H1 (cell line): ENCODE measurements around the gene NXN. TPM values are rescaled to one million over a fixed set of nuclear protein-coding genes. Genes with fewer than 3 reads are reported as not detected.

ENCODE experiments used
- CTCF ChIA-PET: fragments of 300-600 bp; sonication (Branson Sonifier 250); formaldehyde crosslinking; loops from one replicate; lab custom pipeline; 2021; ENCODE audit not compliant: partially characterized antibody; lab: Charles Lee
- POLR2A ChIA-PET: fragments of 300-600 bp; sonication (Branson Sonifier 250); formaldehyde crosslinking; loops from one replicate; lab custom pipeline; 2021; ENCODE audit warnings: inconsistent platforms; ENCODE audit not compliant: partially characterized antibody; lab: Charles Lee
- DNase-seq, 2 experiments: peaks; one replicate each; pipeline versions ENCODE4 v3.0.0 to v3.0.0-alpha.2; 2010 to 2022; ENCODE audit warnings: low spot score in 2 of 2, low read depth in 1 of 2, mixed read lengths in 1 of 2
- FAIRE-seq: peaks from 2 replicates; lab custom pipeline; 2011; peaks lifted over from hg19 to GRCh38; lab: Jason Lieb, UNC
- H2AFZ ChIP-seq: 2 replicates; pipeline ENCODE4 v1.8.1; 2012; ENCODE audit warnings: low read length, inconsistent platforms
- H2AK5ac ChIP-seq: 2 replicates; pipeline ENCODE4 v1.6.1; 2013; ENCODE audit warnings: low read depth, low read length
- H2BK120ac ChIP-seq: replicated peaks from 2 replicates; pipeline ENCODE3; 2013; ENCODE audit warnings: low read depth, low read length, inconsistent platforms
- H2BK12ac ChIP-seq: 2 replicates; pipeline ENCODE4 v1.6.1; 2013; ENCODE audit warnings: low read depth, low read length
- H2BK15ac ChIP-seq: 2 replicates; pipeline ENCODE4 v1.6.1; 2013; ENCODE audit warnings: low read length
- H2BK20ac ChIP-seq: 2 replicates; pipeline ENCODE4 v1.6.1; 2013; ENCODE audit warnings: low read length
- H2BK5ac ChIP-seq: 2 replicates; pipeline ENCODE4 v1.6.1; 2013; ENCODE audit warnings: low read depth, low read length
- H3K14ac ChIP-seq: 2 replicates; pipeline ENCODE4 v1.6.1; 2013; ENCODE audit warnings: inconsistent platforms; ENCODE audit not compliant: insufficient read length
- H3K18ac ChIP-seq: 2 replicates; pipeline ENCODE4 v1.6.1; 2013; ENCODE audit warnings: low read length; ENCODE audit errors: extremely low read depth
- H3K23ac ChIP-seq: 2 replicates; pipeline ENCODE4 v1.6.1; 2013; ENCODE audit warnings: inconsistent platforms; ENCODE audit not compliant: insufficient read length
- H3K23me2 ChIP-seq: 2 replicates; pipeline ENCODE4 v1.6.1; 2013; ENCODE audit warnings: low read depth, low read length
- H3K27ac ChIP-seq: 2 replicates; pipeline ENCODE4 v1.6.1; 2011; ENCODE audit warnings: low read depth, low read length, inconsistent platforms
- H3K27me3 ChIP-seq, 4 experiments: replicated peaks in 1 of 4; 1 replicate in 1 of 4; 2 replicates in 3 of 4; pipeline versions ENCODE4 v1.6.1 to v1.8.1; 2011 to 2013; ENCODE audit warnings: low read length in 3 of 4, mild to moderate bottlenecking in 3 of 4, inconsistent platforms in 2 of 4, mixed read lengths in 2 of 4, moderate library complexity in 1 of 4; ENCODE audit not compliant: control insufficient read depth in 3 of 4, insufficient read depth in 3 of 4; ENCODE audit errors: extremely low read depth in 1 of 4
- H3K36me3 ChIP-seq, 4 experiments: 2 replicates each; pipeline versions ENCODE4 v1.6.1 to v1.8.1; 2011 to 2013; ENCODE audit warnings: mild to moderate bottlenecking in 4 of 4, low read length in 3 of 4, moderate library complexity in 2 of 4, control low read depth in 1 of 4, inconsistent platforms in 1 of 4; ENCODE audit not compliant: insufficient read depth in 4 of 4, control insufficient read depth in 2 of 4
- H3K4ac ChIP-seq: replicated peaks from 2 replicates; pipeline ENCODE3; 2013; ENCODE audit warnings: low read length, low read depth, mixed read lengths, inconsistent platforms; ENCODE audit not compliant: insufficient read length
- H3K4me1 ChIP-seq, 4 experiments: replicated peaks in 1 of 4; 1 replicate in 1 of 4; 2 replicates in 3 of 4; pipeline versions ENCODE4 v1.6.1 to v1.8.1; 2011 to 2013; ENCODE audit warnings: low read length in 3 of 4, inconsistent platforms in 2 of 4, mixed read lengths in 1 of 4; ENCODE audit not compliant: insufficient read depth in 4 of 4, control insufficient read depth in 3 of 4
- H3K4me2 ChIP-seq, 2 experiments: 2 replicates each; pipeline versions ENCODE4 v1.6.1 to v1.8.1; 2011 to 2013; ENCODE audit warnings: low read depth in 2 of 2, low read length in 2 of 2, control low read depth in 1 of 2, inconsistent platforms in 1 of 2, mild to moderate bottlenecking in 1 of 2; ENCODE audit not compliant: insufficient read depth in 1 of 2
- H3K4me3 ChIP-seq, 4 experiments: fragments of 200-600, 300-600 bp in 1 of 4; sonication (generic), shearing (Covaris generic), sonication (Bioruptor Twin) in 1 of 4; 2 replicates each; pipeline versions ENCODE4 v1.5.1 to v1.8.1; 2011 to 2016; ENCODE audit warnings: low read length in 4 of 4, low read depth in 3 of 4, control low read depth in 2 of 4, inconsistent platforms in 2 of 4, mild to moderate bottlenecking in 2 of 4, mixed read lengths in 1 of 4, moderate library complexity in 1 of 4; ENCODE audit not compliant: insufficient read depth in 2 of 4; ENCODE audit errors: extremely low read depth in 1 of 4
- H3K56ac ChIP-seq: replicated peaks from 2 replicates; pipeline ENCODE3; 2013; ENCODE audit warnings: low read depth, mild to moderate bottlenecking, mixed read lengths, low read length, inconsistent platforms; ENCODE audit not compliant: insufficient read length
- H3K79me1 ChIP-seq: 2 replicates; pipeline ENCODE4 v1.6.1; 2013; ENCODE audit warnings: low read depth, low read length, control low read depth
- H3K79me2 ChIP-seq, 2 experiments: 2 replicates each; pipeline versions ENCODE4 v1.6.1 to v1.8.1; 2012 to 2013; ENCODE audit warnings: low read length in 2 of 2, mild to moderate bottlenecking in 2 of 2, inconsistent platforms in 1 of 2; ENCODE audit not compliant: insufficient read depth in 2 of 2, control insufficient read depth in 1 of 2
- H3K9ac ChIP-seq, 4 experiments: replicated peaks in 1 of 4; 1 replicate in 1 of 4; 2 replicates in 3 of 4; pipeline versions ENCODE4 v1.6.1 to v1.8.1; 2011 to 2013; ENCODE audit warnings: low read depth in 3 of 4, low read length in 3 of 4, control low read depth in 2 of 4, mild to moderate bottlenecking in 2 of 4, moderate library complexity in 2 of 4, inconsistent platforms in 1 of 4; ENCODE audit errors: extremely low read depth in 1 of 4
- H3K9me3 ChIP-seq, 2 experiments: 2 replicates each; pipeline versions ENCODE4 v1.6.1 to v1.8.1; 2012 to 2013; ENCODE audit warnings: mild to moderate bottlenecking in 2 of 2, moderate library complexity in 2 of 2, control low read depth in 1 of 2, inconsistent platforms in 1 of 2, low read depth in 1 of 2, low read length in 1 of 2, mixed read lengths in 1 of 2; ENCODE audit not compliant: insufficient read depth in 2 of 2
- H4K20me1 ChIP-seq, 2 experiments: replicated peaks in 1 of 2; 2 replicates each; pipeline versions ENCODE3 to v1.8.1; 2011 to 2013; ENCODE audit warnings: inconsistent platforms in 2 of 2, low read length in 2 of 2, mild to moderate bottlenecking in 1 of 2; ENCODE audit not compliant: insufficient read depth in 2 of 2, control insufficient read depth in 1 of 2
- H4K5ac ChIP-seq: 2 replicates; pipeline ENCODE4 v1.6.1; 2013; ENCODE audit warnings: low read length, low read depth, mixed read lengths, inconsistent platforms; ENCODE audit not compliant: insufficient read length
- H4K8ac ChIP-seq: 2 replicates; pipeline ENCODE4 v1.8.0; 2013; ENCODE audit warnings: mild to moderate bottlenecking, moderate library complexity, low read length, inconsistent platforms; ENCODE audit not compliant: insufficient read depth; ENCODE audit errors: extremely low read depth
- H4K91ac ChIP-seq: replicated peaks from 2 replicates; pipeline ENCODE3; 2013; ENCODE audit warnings: low read length, mixed read lengths, inconsistent platforms; ENCODE audit not compliant: insufficient read length
- ATF3 ChIP-seq: IDR thresholded peaks from 2 replicates; pipeline ENCODE4 v1.6.1; 2011; ENCODE audit warnings: low read depth, mild to moderate bottlenecking, low read length; ENCODE audit not compliant: insufficient read depth
- BCL11A ChIP-seq, 2 experiments: IDR thresholded peaks; one replicate each; pipeline ENCODE4 v1.6.1; 2011; ENCODE audit warnings: low read depth in 2 of 2, low read length in 2 of 2, mild to moderate bottlenecking in 2 of 2
- EP300 ChIP-seq, 2 experiments: IDR thresholded peaks; 1 replicate in 1 of 2; 2 replicates in 1 of 2; pipeline ENCODE4 v1.6.1; 2011 to 2012; ENCODE audit warnings: low read depth in 2 of 2, low read length in 2 of 2, mild to moderate bottlenecking in 2 of 2, borderline replicate concordance in 1 of 2, inconsistent platforms in 1 of 2, moderate library complexity in 1 of 2
- POLR2AphosphoS5 ChIP-seq: IDR thresholded peaks from 2 replicates; pipeline ENCODE4 v1.6.1; 2011; ENCODE audit warnings: low read depth, low read length
- POU5F1 ChIP-seq: IDR thresholded peaks from 2 replicates; pipeline ENCODE4 v1.6.1; 2011; ENCODE audit warnings: low read depth, mild to moderate bottlenecking, low read length, moderate library complexity
- RXRA ChIP-seq: IDR thresholded peaks from 2 replicates; pipeline ENCODE4 v1.6.1; 2011; ENCODE audit warnings: low read depth, mild to moderate bottlenecking, low read length, moderate library complexity; ENCODE audit not compliant: insufficient read depth
- SP2 ChIP-seq: IDR thresholded peaks from 2 replicates; pipeline ENCODE4 v1.6.1; 2012; ENCODE audit warnings: mild to moderate bottlenecking, low read length, inconsistent platforms
- SRF ChIP-seq: IDR thresholded peaks from 2 replicates; pipeline ENCODE4 v1.6.1; 2011; ENCODE audit warnings: mild to moderate bottlenecking, low read depth, low read length, moderate library complexity
- SUZ12 ChIP-seq: fragments of 200-600 bp; sonication (generic); IDR thresholded peaks from 2 replicates; pipeline ENCODE4 v1.6.1; 2012; ENCODE audit warnings: mild to moderate bottlenecking, inconsistent platforms, low read length, moderate library complexity, mixed read lengths
- TCF12 ChIP-seq: IDR thresholded peaks from 2 replicates; pipeline ENCODE4 v1.6.1; 2011; ENCODE audit warnings: low read depth, mild to moderate bottlenecking, low read length
- YY1 ChIP-seq: IDR thresholded peaks from 2 replicates; pipeline ENCODE4 v1.6.1; 2011; ENCODE audit warnings: low read depth, mild to moderate bottlenecking, low read length
- WGBS, 2 experiments: shearing (Covaris generic) in 1 of 2; methylation state at CpG; one replicate each; pipeline versions ENCODE4 v1.1.6 to v1.1.7; 2013 to 2015; ENCODE audit warnings: low lambda C conversion rate in 2 of 2, mixed read lengths in 2 of 2, inconsistent platforms in 1 of 2, low coverage in 1 of 2, missing lambda C conversion rate in 1 of 2; ENCODE audit not compliant: insufficient replicate concordance in 2 of 2, insufficient coverage in 1 of 2, insufficient read length in 1 of 2; ENCODE audit errors: extremely low coverage in 1 of 2, missing lambda C conversion rate in 1 of 2; 5-methylcytosine and 5-hydroxymethylcytosine counted together
- polyA plus RNA-seq, 7 experiments: library from polyadenylated mRNA; depleted of rRNA in 3 of 7; stranded (reverse) in 5 of 7; unstranded in 2 of 7; fragments of >200 nt in 5 of 7; fragments of 200-250 nt in 2 of 7; gene quantifications; 1 replicate in 5 of 7; 2 replicates in 1 of 7; 4 replicates in 1 of 7; pipeline versions ENCODE4 v1.2.1 to v1.2.3, GENCODE V29; 2011 to 2013; ENCODE audit warnings: missing spikeins in 2 of 7, mixed read lengths in 2 of 7
- total RNA-seq: library from RNA; stranded (reverse); fragmentation: NEBNext Ultra II Directional; extraction: Animal tissue kit (Norgen Biotek cat#: 25700); gene quantifications from 2 replicates; pipeline ENCODE4 v1.2.1, GENCODE V29; 2021

Gene NXN
- total and polyA plus RNA-seq, 2 of the 8 experiments (the other 6 are each of a cell fraction or from before 2014, with no cell fraction given): 94.1 to 107 TPM

GRCh38 chr17:965311-965989 is 14.1 kb downstream of the NXN start:
- WGBS, 2 experiments: 86% methylated on average over 12 of the region's 12 CpGs; no CpG with 5 or more reads in 1 of the 2 experiments
- CTCF ChIA-PET: interaction anchor here (0.7 to 2.0 kb wide), 11 partner anchors 8 to 170 kb away, joined by 3 to 9 read pairs (median 4); partner anchors contain the start of gene NXN
- H3K9me3 ChIP-seq: no peaks in the 10 kb centered on the region
- H2AFZ ChIP-seq: no peak overlapping the region
- H3K27ac ChIP-seq: no peak overlapping the region
- no peak overlapping the region for H3K56ac ChIP-seq
- peak overlapping the region; percentile 38; the same call in 1 of the 2 replicates for H2BK5ac ChIP-seq
- H3K79me2 ChIP-seq: peaks cover 20 to 85% of the 10 kb centered on the region in 2 experiments
- no peak overlapping the region for H3K4ac ChIP-seq
- FAIRE-seq: no peak
- H3K4me3 ChIP-seq: no peak overlapping the region
- H2BK12ac ChIP-seq: no peak overlapping the region
- H3K36me3 ChIP-seq: no peaks in the 10 kb centered on the region; a peak in 2 of 8 replicates
- H4K20me1 ChIP-seq: peaks cover 7 to 15% of the 10 kb centered on the region in 2 experiments
- H4K8ac ChIP-seq: no peak overlapping the region
- POLR2A ChIA-PET: interaction anchor here (1.1 to 2.5 kb wide), 7 partner anchors 8 to 114 kb away, joined by 3 to 13 read pairs (median 3); no protein-coding TSS in a partner anchor
- no peak overlapping the region for H2BK20ac ChIP-seq
- no peak for DNase-seq
- no peak overlapping the region for H2BK15ac ChIP-seq
- no peaks in the 10 kb centered on the region for H3K23me2 ChIP-seq
- H2BK120ac ChIP-seq: no peak overlapping the region
- peaks cover 20% of the 10 kb centered on the region for H3K79me1 ChIP-seq
- H3K4me2 ChIP-seq: peak overlapping the region in 1 of 2 experiments; percentile 65; a peak in 2 of 4 replicates
- no peak overlapping the region for H3K14ac ChIP-seq
- no peaks in the 10 kb centered on the region for H3K27me3 ChIP-seq
- no peak overlapping the region for H3K23ac ChIP-seq
- no peak overlapping the region for H4K5ac ChIP-seq
- peaks cover 9 to 33% (median 30%) of the 10 kb centered on the region in 4 experiments for H3K4me1 ChIP-seq
- no peak overlapping the region for H3K9ac ChIP-seq
- H4K91ac ChIP-seq: no peak overlapping the region
- TF ChIP-seq SUZ12: no peak
- no peak for TF ChIP-seq TCF12
- TF ChIP-seq POLR2AphosphoS5: no peak
- no peak for TF ChIP-seq YY1
- no peak for TF ChIP-seq SP2
- no peak for TF ChIP-seq POU5F1
- no peak for TF ChIP-seq SRF
- no peak for TF ChIP-seq ATF3
- TF ChIP-seq EP300 (IDR thresholded peaks at IDR 0.05; ENCODE audit: borderline replicate concordance in 1 of 2, low read depth in 2 of 2, low read length in 2 of 2): no peak
- no peak for TF ChIP-seq BCL11A (IDR thresholded peaks at IDR 0.05; ENCODE audit: low read depth in 2 of 2, low read length in 2 of 2)
- TF ChIP-seq RXRA: no peak
- TF ChIP-seq, all 59 proteins: peak for 0
- no peak overlapping the region for H2AK5ac ChIP-seq
- 0 out of 2 replicates have a peak overlapping the region, but pooled peaks have one; percentile 39 for H3K18ac ChIP-seq
